Immature natural killer cell (primary cell): ENCODE results near the gene PRKN. TPM values are rescaled to one million over a fixed set of nuclear protein-coding genes. Genes with fewer than 3 reads are reported as not detected.
A peak's percentile ranks its signal among the peaks of the same experiment; 100 is the strongest.

Experiments used
- DNase-seq, 3 donors: peaks; one replicate each; pipeline ENCODE4 v3.0.0; 2022; ENCODE audit warnings: mixed read lengths in 1 of 3
- H3K27ac Mint-ChIP-seq, 6 donors: one replicate each; pipeline ENCODE4 v1.8.0; 2020; ENCODE audit warnings: mixed read lengths in 6 of 6, mild to moderate bottlenecking in 5 of 6, inconsistent platforms in 4 of 6, moderate library complexity in 3 of 6
- H3K27me3 Mint-ChIP-seq, 3 donors: one replicate each; pipeline ENCODE4 v1.8.0; 2020 to 2021; ENCODE audit warnings: low read depth in 3 of 3, mild to moderate bottlenecking in 3 of 3, mixed read lengths in 3 of 3, moderate library complexity in 3 of 3, inconsistent platforms in 1 of 3
- H3K36me3 Mint-ChIP-seq, 3 donors: one replicate each; pipeline ENCODE4 v1.8.0; 2020; ENCODE audit warnings: mixed read lengths in 3 of 3, inconsistent platforms in 2 of 3, mild to moderate bottlenecking in 2 of 3
- H3K4me1 Mint-ChIP-seq, 2 donors: one replicate each; pipeline ENCODE4 v1.8.0; 2020; ENCODE audit warnings: inconsistent platforms in 2 of 2, mild to moderate bottlenecking in 2 of 2, mixed read lengths in 2 of 2, moderate library complexity in 1 of 2
- H3K4me3 Mint-ChIP-seq, 5 donors: one replicate each; pipeline ENCODE4 v1.8.0; 2020; ENCODE audit warnings: mild to moderate bottlenecking in 5 of 5, mixed read lengths in 5 of 5, inconsistent platforms in 3 of 5, moderate library complexity in 3 of 5
- H3K9me3 Mint-ChIP-seq, 6 donors: one replicate each; pipeline ENCODE4 v1.8.0; 2020; ENCODE audit warnings: mild to moderate bottlenecking in 6 of 6, mixed read lengths in 6 of 6, inconsistent platforms in 4 of 6, moderate library complexity in 3 of 6
- polyA plus RNA-seq, 3 donors: library from polyadenylated mRNA; unstranded; fragments of 300-500 nt; fragmentation: Illumina TruSeq; gene quantifications; one replicate each; pipeline ENCODE4 v1.2.3, GENCODE V29; 2021

PRKN gene
- polyA plus RNA-seq, 3 donors from 2014 or later, result 0.37 to 6.4 (median 2.8) TPM

GRCh38 chr6:162638931-162639574 is 88.5 kb downstream of the PRKN start:
- Mint-ChIP-seq H3K4me3 (no peak overlapping the region), H3K36me3 (no peaks in the 10 kb centered on the region), H3K27ac (no peak overlapping the region), H3K27me3 (peaks cover 0 to 4% (median 3%) of the 10 kb centered on the region in 3 donors), H3K9me3 (peaks cover 0 to 8% (median 5%) of the 10 kb centered on the region in 6 donors), H3K4me1 (no peaks in the 10 kb centered on the region)
- no peak for DNase-seq

DNA sequence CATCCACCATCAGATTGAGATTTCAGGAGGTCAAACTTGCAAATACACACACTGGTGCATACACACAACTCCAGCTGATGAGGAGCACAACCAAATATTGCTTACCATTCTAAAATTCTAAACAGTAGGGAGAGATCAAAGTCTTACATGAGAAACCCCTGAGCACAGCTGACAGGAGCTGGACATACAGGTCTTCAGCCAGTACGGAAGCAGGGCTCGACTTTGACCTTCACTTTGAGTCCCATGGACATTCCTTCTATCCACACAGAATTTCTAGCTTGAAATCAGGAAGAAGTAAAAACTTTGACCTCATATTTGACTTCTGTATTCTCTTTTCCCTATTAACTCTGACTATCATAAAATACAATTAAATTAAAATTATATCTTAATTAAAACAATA is 90.2 kb downstream of the PRKN start:
- no peak for DNase-seq
- no peak overlapping the region for H3K27ac Mint-ChIP-seq
- no peak overlapping the region for H3K4me3 Mint-ChIP-seq
- H3K27me3 Mint-ChIP-seq, result peaks cover 0 to 4% (median 3%) of the 10 kb centered on the region in 3 donors
- peaks cover 2 to 10% (median 4%) of the 10 kb centered on the region in 6 donors for H3K9me3 Mint-ChIP-seq
- H3K36me3 Mint-ChIP-seq, result no peaks in the 10 kb centered on the region
- no peaks in the 10 kb centered on the region for H3K4me1 Mint-ChIP-seq

DNA sequence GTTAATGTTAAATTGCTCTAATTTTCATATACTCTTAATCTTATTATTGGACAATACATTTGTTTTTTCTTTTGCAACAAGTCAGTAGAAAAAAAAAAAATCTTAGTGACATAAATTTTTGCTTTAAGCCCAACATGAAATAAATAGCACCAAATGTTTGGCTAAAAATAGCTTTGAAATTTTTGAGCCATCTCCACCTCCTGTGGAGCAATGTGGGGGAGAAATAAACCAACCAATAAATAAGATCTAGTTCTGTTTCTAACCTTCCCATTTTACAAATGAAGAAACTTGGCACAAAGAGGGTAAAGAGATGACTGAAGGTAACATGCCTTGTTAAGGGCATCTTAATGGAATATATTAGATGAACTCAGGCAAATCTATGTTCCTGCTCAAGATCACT is 91.4 kb downstream of the PRKN start:
- Mint-ChIP-seq H3K4me3 (no peak overlapping the region), H3K36me3 (no peaks in the 10 kb centered on the region), H3K27ac (no peak overlapping the region), H3K4me1 (no peaks in the 10 kb centered on the region), H3K9me3 (peaks cover 3 to 19% (median 10%) of the 10 kb centered on the region in 6 donors), H3K27me3 (peaks cover 0 to 3% (median 0%) of the 10 kb centered on the region in 3 donors)
- DNase-seq, result no peak

GRCh38 chr6:162631546-162631945 is 96.0 kb downstream of the PRKN start:
- H3K9me3 Mint-ChIP-seq, result peaks cover 4 to 25% (median 8%) of the 10 kb centered on the region in 6 donors
- no peak overlapping the region for H3K27ac Mint-ChIP-seq
- no peak for DNase-seq
- no peak overlapping the region for H3K4me3 Mint-ChIP-seq
- H3K4me1 Mint-ChIP-seq, result no peaks in the 10 kb centered on the region
- H3K36me3 Mint-ChIP-seq, result no peaks in the 10 kb centered on the region
- H3K27me3 Mint-ChIP-seq, result peaks cover 0 to 3% (median 2%) of the 10 kb centered on the region in 3 donors

- Mint-ChIP-seq H3K9me3 (peaks cover 2 to 31% (median 8%) of the 10 kb centered on the region in 6 donors), H3K36me3 (no peaks in the 10 kb centered on the region), H3K4me3 (no peak overlapping the region), H3K27me3 (peaks cover 0 to 3% (median 2%) of the 10 kb centered on the region in 3 donors), H3K4me1 (no peaks in the 10 kb centered on the region), H3K27ac (no peak overlapping the region)
- no peak for DNase-seq
Observed at GRCh38 chr6:162630069-162630468, 97.5 kb downstream of the PRKN start.

DNA sequence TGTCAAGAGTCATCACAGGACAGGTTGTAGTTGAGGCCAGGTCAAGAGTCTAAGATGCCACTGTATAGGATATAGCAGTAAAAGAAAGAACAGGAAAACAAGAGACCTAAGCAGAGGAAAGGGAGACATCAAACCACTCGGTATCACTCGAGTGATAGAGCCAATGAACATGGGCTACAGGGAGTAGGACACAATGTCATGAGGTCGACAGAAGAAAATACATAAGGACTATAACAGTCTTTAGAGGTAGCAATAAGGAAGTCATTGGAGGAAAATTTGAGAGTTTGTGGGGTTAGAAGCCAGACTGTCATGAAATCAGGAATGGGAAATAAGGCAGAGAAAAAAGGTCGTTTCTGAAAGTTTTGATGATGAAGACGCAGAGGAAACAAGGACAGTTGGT is 99.7 kb downstream of the PRKN start:
- no peak for DNase-seq
- H3K27ac Mint-ChIP-seq, result no peak overlapping the region
- H3K27me3 Mint-ChIP-seq, result peaks cover 0 to 2% (median 0%) of the 10 kb centered on the region in 3 donors
- no peaks in the 10 kb centered on the region for H3K4me1 Mint-ChIP-seq
- H3K9me3 Mint-ChIP-seq, result peaks cover 2 to 28% (median 9%) of the 10 kb centered on the region in 6 donors
- H3K36me3 Mint-ChIP-seq, result no peaks in the 10 kb centered on the region
- H3K4me3 Mint-ChIP-seq, result no peak overlapping the region

GRCh38 chr6:162627362-162627761 is 100.2 kb downstream of the PRKN start:
- no peak for DNase-seq
- H3K27me3 Mint-ChIP-seq, result peaks cover 0 to 2% (median 0%) of the 10 kb centered on the region in 3 donors
- no peaks in the 10 kb centered on the region for H3K36me3 Mint-ChIP-seq
- no peaks in the 10 kb centered on the region for H3K4me1 Mint-ChIP-seq
- peaks cover 2 to 27% (median 10%) of the 10 kb centered on the region in 6 donors for H3K9me3 Mint-ChIP-seq
- no peak overlapping the region for H3K27ac Mint-ChIP-seq
- H3K4me3 Mint-ChIP-seq, result no peak overlapping the region

DNA sequence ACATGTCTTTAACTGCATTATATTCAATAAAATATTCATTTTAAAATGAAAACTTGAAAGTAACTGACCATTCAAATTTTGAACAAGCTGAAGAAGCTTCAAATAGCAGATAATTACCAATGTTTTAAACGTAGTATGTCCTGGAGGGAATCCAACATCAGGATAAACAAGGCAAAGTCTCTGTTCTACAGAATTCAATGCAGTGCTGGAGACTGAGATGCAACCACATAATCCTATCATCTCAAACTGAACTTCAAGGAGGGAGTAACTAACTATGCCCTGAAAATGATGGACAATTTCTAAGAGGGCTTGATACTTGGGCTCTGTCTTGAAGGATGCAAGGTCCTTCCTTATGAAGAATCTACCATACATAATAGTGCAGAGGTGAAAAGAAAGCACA is 100.7 kb downstream of the PRKN start:
- peaks cover 2 to 22% (median 9%) of the 10 kb centered on the region in 6 donors for H3K9me3 Mint-ChIP-seq
- H3K4me3 Mint-ChIP-seq, result no peak overlapping the region
- DNase-seq, result no peak
- H3K4me1 Mint-ChIP-seq, result no peaks in the 10 kb centered on the region
- H3K27me3 Mint-ChIP-seq, result peaks cover 0 to 2% (median 0%) of the 10 kb centered on the region in 3 donors
- H3K36me3 Mint-ChIP-seq, result no peaks in the 10 kb centered on the region
- H3K27ac Mint-ChIP-seq, result no peak overlapping the region

DNA sequence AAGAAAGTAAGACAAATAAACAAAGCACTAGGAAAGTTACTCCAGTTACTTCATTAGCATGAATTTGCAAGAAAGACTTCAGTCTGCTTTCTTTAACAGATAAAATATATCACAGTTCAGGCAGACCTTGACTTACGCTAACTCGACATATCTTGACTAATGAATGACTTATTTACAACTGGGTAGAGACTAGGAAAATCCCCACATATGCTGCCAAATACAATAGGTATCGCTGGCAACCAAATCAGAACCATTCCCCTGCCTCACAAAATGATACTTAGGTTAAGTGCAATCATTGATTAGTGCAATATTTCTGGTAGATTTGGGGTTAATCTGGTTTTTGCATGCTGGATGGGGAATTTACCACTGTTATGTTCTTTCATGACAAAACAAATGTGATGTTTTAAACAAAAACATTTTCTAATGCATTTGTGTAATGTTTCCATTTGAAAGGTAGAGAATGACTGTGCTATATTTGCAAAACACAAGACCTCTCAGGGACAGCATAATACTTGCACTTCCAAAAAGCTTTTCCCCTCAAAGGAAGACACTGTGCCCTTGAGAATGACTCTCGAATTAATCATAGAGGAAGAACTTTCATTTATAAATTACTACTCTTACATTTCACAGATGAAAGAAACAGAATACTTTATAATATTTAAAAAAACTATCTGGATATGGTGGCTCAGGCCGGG is 101.6 kb downstream of the PRKN start:
- H3K9me3 Mint-ChIP-seq, result peaks cover 2 to 21% (median 5%) of the 10 kb centered on the region in 6 donors
- H3K27me3 Mint-ChIP-seq, result peaks cover 0 to 2% (median 0%) of the 10 kb centered on the region in 3 donors
- H3K36me3 Mint-ChIP-seq, result no peaks in the 10 kb centered on the region
- H3K4me3 Mint-ChIP-seq, result no peak overlapping the region
- no peak overlapping the region for H3K27ac Mint-ChIP-seq
- H3K4me1 Mint-ChIP-seq, result no peaks in the 10 kb centered on the region
- no peak for DNase-seq

DNA sequence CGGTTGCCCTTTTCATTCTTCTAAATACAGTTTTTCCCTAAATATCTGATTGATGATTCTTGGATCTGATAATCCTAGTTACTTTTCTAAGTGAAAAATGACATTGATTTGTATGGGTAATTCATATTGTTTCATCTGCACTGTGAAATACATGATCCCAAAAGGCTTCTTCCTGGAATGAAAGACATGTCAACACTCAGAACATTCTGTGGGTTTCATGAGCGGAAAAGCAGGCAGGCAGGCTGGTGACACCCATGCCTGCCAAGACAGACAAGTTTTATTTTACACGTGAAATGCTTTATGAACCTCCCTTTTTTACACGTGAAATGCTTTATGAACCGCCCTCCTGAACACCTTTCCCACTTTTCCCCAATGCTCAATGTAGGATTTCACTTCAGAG is 105.0 kb downstream of the PRKN start:
- no peaks in the 10 kb centered on the region for H3K4me1 Mint-ChIP-seq
- peaks cover 0 to 15% (median 6%) of the 10 kb centered on the region in 6 donors for H3K9me3 Mint-ChIP-seq
- H3K27ac Mint-ChIP-seq, result no peak overlapping the region
- no peak overlapping the region for H3K4me3 Mint-ChIP-seq
- H3K27me3 Mint-ChIP-seq, result no peaks in the 10 kb centered on the region
- H3K36me3 Mint-ChIP-seq, result no peaks in the 10 kb centered on the region
- no peak for DNase-seq

DNA sequence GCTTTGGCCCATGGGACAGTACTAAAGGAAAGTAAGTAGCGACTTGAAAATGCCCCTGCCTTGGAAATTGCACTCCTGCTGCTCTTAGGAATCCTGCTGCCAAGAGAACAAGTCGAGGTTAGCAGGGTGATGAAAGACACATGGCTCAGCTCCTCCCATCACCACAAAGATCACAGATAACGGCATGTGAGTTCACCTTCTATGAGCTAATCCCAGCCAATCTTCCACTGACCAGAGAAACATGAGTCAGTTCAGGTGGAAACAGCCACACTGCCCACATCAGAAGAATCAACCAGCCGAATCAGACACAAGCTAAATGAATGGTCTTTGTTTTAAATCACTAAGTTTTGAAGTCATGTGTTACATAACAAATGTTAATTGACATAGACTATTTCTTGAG is 106.3 kb downstream of the PRKN start:
- Mint-ChIP-seq H3K27me3 (no peaks in the 10 kb centered on the region), H3K36me3 (no peaks in the 10 kb centered on the region), H3K27ac (no peak overlapping the region), H3K4me3 (no peak overlapping the region), H3K4me1 (no peaks in the 10 kb centered on the region), H3K9me3 (peaks cover 0 to 15% (median 6%) of the 10 kb centered on the region in 6 donors)
- peak in 1 of 3 donors; percentile 3 for DNase-seq

DNA sequence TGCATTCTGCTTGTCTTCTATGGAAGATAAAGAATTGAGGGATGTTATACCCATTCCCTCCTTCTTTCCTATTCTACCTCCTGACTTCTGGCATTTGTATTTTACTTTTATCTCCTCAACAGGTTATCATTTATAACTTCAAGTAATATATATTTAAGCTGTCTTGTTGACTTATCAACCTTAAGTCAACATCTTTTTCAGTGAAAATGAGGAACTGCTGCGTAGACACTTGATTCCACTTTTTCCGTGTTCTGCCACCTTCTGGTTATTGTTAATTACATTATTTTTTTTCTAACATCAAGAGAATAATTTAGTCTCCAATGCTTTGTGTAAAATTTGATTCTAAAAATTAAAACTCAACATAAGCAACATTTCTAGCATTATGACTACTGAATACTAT is 107.5 kb downstream of the PRKN start:
- peaks cover 0 to 6% (median 4%) of the 10 kb centered on the region in 6 donors for H3K9me3 Mint-ChIP-seq
- H3K27me3 Mint-ChIP-seq, result no peaks in the 10 kb centered on the region
- no peaks in the 10 kb centered on the region for H3K4me1 Mint-ChIP-seq
- no peak overlapping the region for H3K27ac Mint-ChIP-seq
- DNase-seq, result no peak
- no peaks in the 10 kb centered on the region for H3K36me3 Mint-ChIP-seq
- no peak overlapping the region for H3K4me3 Mint-ChIP-seq

- Mint-ChIP-seq H3K27ac (no peak overlapping the region), H3K9me3 (peaks cover 0 to 6% (median 2%) of the 10 kb centered on the region in 6 donors), H3K36me3 (no peaks in the 10 kb centered on the region), H3K4me1 (no peaks in the 10 kb centered on the region), H3K27me3 (no peaks in the 10 kb centered on the region), H3K4me3 (no peak overlapping the region)
- DNase-seq, result no peak
Observed at GRCh38 chr6:162618448-162619002, 109.0 kb downstream of the PRKN start.

GRCh38 chr6:162615016-162615705 is 112.4 kb downstream of the PRKN start:
- peaks cover 0 to 3% (median 0%) of the 10 kb centered on the region in 3 donors for H3K27me3 Mint-ChIP-seq
- DNase-seq, result no peak
- H3K36me3 Mint-ChIP-seq, result no peaks in the 10 kb centered on the region
- no peak overlapping the region for H3K4me3 Mint-ChIP-seq
- H3K9me3 Mint-ChIP-seq, result peaks cover 0 to 7% (median 0%) of the 10 kb centered on the region in 6 donors
- no peak overlapping the region for H3K27ac Mint-ChIP-seq
- H3K4me1 Mint-ChIP-seq, result no peaks in the 10 kb centered on the region
